Endothelial cell of umbilical vein (primary cell): Measurements from ENCODE around the gene NXN. TPM values are rescaled to one million over a fixed set of nuclear protein-coding genes. Genes with fewer than 3 reads are reported as not detected.

Experiments
- BruUV-seq: library from RNA; stranded (reverse); fragments of 400-500 nt; replicated peaks from 2 replicates; lab custom pipeline; 2021; lab: Mats Ljungman, UMichigan
- CTCF ChIA-PET: fragments of 300-600, 350-600 bp; sonication (Branson Sonifier 250); formaldehyde crosslinking; loops from one replicate; lab custom pipeline; 2021; ENCODE audit warnings: antibody characterized with exemption, inconsistent platforms; lab: Charles Lee
- POLR2A ChIA-PET: fragments of 300-600, 350-600 bp; sonication (Branson Sonifier 250); formaldehyde crosslinking; loops from one replicate; lab custom pipeline; 2021; ENCODE audit warnings: antibody characterized with exemption, inconsistent platforms; lab: Charles Lee
- DNase-seq: peaks from one replicate; pipeline ENCODE4 v3.0.0-alpha.2; 2011; ENCODE audit warnings: low read depth, low spot score
- FAIRE-seq: peaks from 2 replicates; lab custom pipeline; 2011; peaks lifted over from hg19 to GRCh38; lab: Jason Lieb, UNC
- H2AFZ ChIP-seq: 2 replicates; pipeline ENCODE4 v1.6.0; 2012; ENCODE audit warnings: low read depth, low read length, control low read depth, inconsistent platforms
- H3K27ac ChIP-seq: 2 replicates; pipeline ENCODE4 v1.5.1; 2011; ENCODE audit warnings: low read depth, mild to moderate bottlenecking, control low read depth, low read length, moderate library complexity; ENCODE audit not compliant: insufficient read depth
- H3K27me3 ChIP-seq, 2 experiments: 2 replicates each; pipeline versions ENCODE4 v1.6.0 to v1.6.1; 2011; ENCODE audit warnings: low read length in 2 of 2, mixed read lengths in 1 of 2; ENCODE audit not compliant: control insufficient read depth in 2 of 2, insufficient read depth in 2 of 2
- H3K36me3 ChIP-seq, 2 experiments: 2 replicates in 1 of 2; 3 replicates in 1 of 2; pipeline ENCODE4 v1.5.1; 2011; ENCODE audit warnings: low read length in 2 of 2, mild to moderate bottlenecking in 1 of 2, moderate library complexity in 1 of 2; ENCODE audit not compliant: control insufficient read depth in 2 of 2, insufficient read depth in 2 of 2; ENCODE audit errors: extremely low read depth in 1 of 2
- H3K4me1 ChIP-seq: 3 replicates; pipeline ENCODE4 v1.5.1; 2011; ENCODE audit warnings: mild to moderate bottlenecking, low read length; ENCODE audit not compliant: control insufficient read depth, insufficient read depth; ENCODE audit errors: extremely low read depth
- H3K4me2 ChIP-seq: 2 replicates; pipeline ENCODE4 v1.6.1; 2011; ENCODE audit warnings: low read length, control low read depth, mixed read lengths; ENCODE audit not compliant: insufficient read depth
- H3K4me3 ChIP-seq, 3 experiments: fragments of 200-600 bp in 1 of 3; sonication (generic), shearing (Covaris generic) in 1 of 3; replicated peaks in 1 of 3; 2 replicates each; pipeline ENCODE4 v1.5.1; 2011 to 2016; ENCODE audit warnings: control low read depth in 3 of 3, low read length in 3 of 3, mild to moderate bottlenecking in 2 of 3, inconsistent platforms in 1 of 3, low read depth in 1 of 3, moderate library complexity in 1 of 3; ENCODE audit not compliant: insufficient read depth in 1 of 3
- H3K79me2 ChIP-seq: 2 replicates; pipeline ENCODE4 v1.6.0; 2012; ENCODE audit warnings: low read length, inconsistent platforms; ENCODE audit not compliant: control insufficient read depth, insufficient read depth
- H3K9ac ChIP-seq: replicated peaks from 2 replicates; pipeline ENCODE3; 2011; ENCODE audit warnings: low read length, control low read depth; ENCODE audit not compliant: insufficient read depth; ENCODE audit errors: extremely low read depth
- H3K9me1 ChIP-seq: replicated peaks from 3 replicates; pipeline ENCODE4 v1.6.0; 2011; ENCODE audit warnings: mild to moderate bottlenecking, low read length; ENCODE audit not compliant: control insufficient read depth, insufficient read depth; ENCODE audit errors: extremely low read depth
- H3K9me3 ChIP-seq: replicated peaks from 2 replicates; pipeline ENCODE4 v1.5.1; 2012; ENCODE audit warnings: low read length, inconsistent platforms; ENCODE audit not compliant: control insufficient read depth, insufficient read depth
- H4K20me1 ChIP-seq: replicated peaks from 2 replicates; pipeline ENCODE3; 2011; ENCODE audit warnings: mild to moderate bottlenecking, low read length; ENCODE audit not compliant: control insufficient read depth, insufficient read depth; ENCODE audit errors: extremely low read depth
- CTCF ChIP-seq, 2 donors: IDR thresholded peaks; 1 replicate in 1 of 2; 2 replicates in 1 of 2; pipeline ENCODE4 v1.5.1; 2011; ENCODE audit warnings: low read length in 2 of 2, mild to moderate bottlenecking in 2 of 2, moderate library complexity in 2 of 2, control low read depth in 1 of 2, inconsistent platforms in 1 of 2, low read depth in 1 of 2; ENCODE audit not compliant: insufficient read depth in 1 of 2; ENCODE audit errors: extremely low read depth in 1 of 2
- EZH2 ChIP-seq: IDR thresholded peaks from 2 replicates; pipeline ENCODE4 v1.6.1; 2012; ENCODE audit warnings: borderline replicate concordance, low read depth, mild to moderate bottlenecking, moderate library complexity, low read length, inconsistent platforms; ENCODE audit not compliant: severe bottlenecking
- JUN ChIP-seq: IDR thresholded peaks from 2 replicates; pipeline ENCODE4 v1.6.1; 2011; ENCODE audit warnings: borderline replicate concordance, low read depth; ENCODE audit not compliant: insufficient read length, insufficient read depth
- MAX ChIP-seq: IDR thresholded peaks from 2 replicates; pipeline ENCODE4 v1.6.1; 2011; ENCODE audit not compliant: insufficient read depth, insufficient read length
- POLR2AphosphoS5 ChIP-seq: IDR thresholded peaks from 2 replicates; pipeline ENCODE4 v1.6.1; 2012; ENCODE audit warnings: low read depth, mild to moderate bottlenecking, control low read depth, low read length, moderate library complexity; ENCODE audit not compliant: insufficient read depth
- dilution Hi-C: fragments of 300-500 bp; cut with MboI; formaldehyde crosslinking; loops from one replicate; pipeline ENCODE4 v1.15.0; 2019; ENCODE audit warnings: low sequenced_read_pairs; ENCODE audit not compliant: extremely low pct_ligation_motif_present
- intact Hi-C: fragments of 100-400 bp; cut with micrococcal nuclease; formaldehyde crosslinking; loops from one replicate; pipeline ENCODE4 v1.10.0; 2022
- polyA plus RNA-seq, 4 experiments: library from polyadenylated mRNA; depleted of rRNA in 3 of 4; stranded (reverse) in 3 of 4; unstranded in 1 of 4; fragments of >200 nt; gene quantifications; 2 replicates each; pipeline versions ENCODE4 v1.2.1 to v1.2.3, GENCODE V29; 2011 to 2012; ENCODE audit warnings: missing spikeins in 1 of 4
- total RNA-seq: library from RNA; stranded (reverse); gene quantifications from 2 replicates; pipeline ENCODE4 v1.2.3, GENCODE V29; 2021

NXN gene
- total and polyA plus RNA-seq, 2 donors (not counting 3 experiments of a cell fraction or from before 2014, with no cell fraction given): 69.5 to 77.3 TPM

GRCh38 chr17:1003633-1003971 is 24.0 kb upstream of the NXN start:
- TSS peak; percentile 20 for BruUV-seq
- Histone ChIP-seq H3K36me3 (peaks cover 4 to 15% of the 10 kb centered on the region in 2 experiments), H2AFZ (no peak overlapping the region), H3K9ac (no peak overlapping the region), H4K20me1 (no peaks in the 10 kb centered on the region), H3K79me2 (peaks cover 5% of the 10 kb centered on the region), H3K9me1 (no peaks in the 10 kb centered on the region), H3K9me3 (no peaks in the 10 kb centered on the region), H3K4me3 (no peak overlapping the region), H3K4me2 (no peak overlapping the region), H3K27me3 (no peaks in the 10 kb centered on the region), H3K27ac (peak overlapping the region; percentile 91), H3K4me1 (peaks cover 69% of the 10 kb centered on the region)
- POLR2A ChIA-PET: no interaction called here
- DNase-seq (no peak), FAIRE-seq (no peak)
- dilution Hi-C loops (no loop called here), intact Hi-C loops (no loop called here)
- no peak for TF ChIP-seq POLR2AphosphoS5
- TF ChIP-seq MAX: no peak
- no peak for TF ChIP-seq CTCF (IDR thresholded peaks at IDR 0.05; ENCODE audit: extremely low read depth in 1 of 2, insufficient read depth in 1 of 2, low read depth in 1 of 2, low read length in 2 of 2)
- TF ChIP-seq JUN: no peak
- no peak for TF ChIP-seq EZH2
- CTCF ChIA-PET: interaction anchor here (0.6 to 10.2 kb wide), 4 partner anchors 23 to 55 kb away, joined by 3 to 265 read pairs (median 16); no protein-coding TSS in a partner anchor
